ENCODE results near the gene BPIFB4. TPM values are rescaled to one million over a fixed set of nuclear protein-coding genes. Genes with fewer than 3 reads are reported as not detected.

BPIFB4 gene
- total and polyA plus RNA-seq, 2 donors (not counting 1 experiment from before 2014, with no cell fraction given) = not detected

DNA sequence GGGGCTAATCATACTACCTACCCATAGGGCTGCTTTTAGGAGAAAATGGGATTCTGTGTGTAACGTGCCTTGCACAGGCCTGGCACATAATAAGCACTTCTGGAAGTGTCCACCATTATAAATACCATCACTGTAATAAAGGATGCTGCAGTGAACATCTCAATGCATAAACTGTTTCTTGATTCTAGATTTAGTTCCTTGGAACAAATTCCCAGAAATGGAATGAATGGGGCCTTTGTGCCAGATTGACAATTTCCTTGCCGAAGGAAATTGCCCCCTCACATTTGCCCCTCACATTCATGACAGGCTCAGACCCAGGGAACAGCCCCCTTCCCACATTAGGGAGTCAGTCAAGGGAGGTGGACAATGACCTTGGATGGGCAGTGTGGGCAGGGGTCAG is 29.2 kb downstream of the BPIFB4 start:
- Histone ChIP-seq H3K4me1 (ENCODE audit: control insufficient read depth, extremely low read depth, insufficient read depth, low read length) (no peaks in the 10 kb centered on the region), H2AFZ (ENCODE audit: low read length) (no peak overlapping the region), H3K27ac (ENCODE audit: insufficient read depth, low read length) (no peak overlapping the region), H3K9me3 (ENCODE audit: control insufficient read depth, insufficient read depth, low read depth, low read length) (no peaks in the 10 kb centered on the region), H3K9ac (ENCODE audit: insufficient read depth, low read length) (no peak overlapping the region), H3K27me3 (ENCODE audit: control insufficient read depth, insufficient read depth, low read length) (no peaks in the 10 kb centered on the region), H3K79me2 (ENCODE audit: control insufficient read depth, insufficient read depth, low read length) (no peaks in the 10 kb centered on the region), H3K4me2 (ENCODE audit: extremely low read depth, insufficient read depth, low read length) (no peak overlapping the region), H3K36me3 (ENCODE audit: control insufficient read depth, insufficient read depth, low read length) (no peaks in the 10 kb centered on the region), H3K4me3 (replicated peaks in 1 of 4; ENCODE audit: control extremely low read depth in 1 of 4, insufficient read depth in 1 of 4, low read depth in 3 of 4, low read length in 4 of 4) (no peak overlapping the region), H4K20me1 (ENCODE audit: control insufficient read depth, extremely low read depth, insufficient read depth, low read length) (no peaks in the 10 kb centered on the region)
- TF ChIP-seq EZH2 (IDR thresholded peaks at IDR 0.05; ENCODE audit: low read length, missing control alignments) = no peak
- TF ChIP-seq, protein P1, sequence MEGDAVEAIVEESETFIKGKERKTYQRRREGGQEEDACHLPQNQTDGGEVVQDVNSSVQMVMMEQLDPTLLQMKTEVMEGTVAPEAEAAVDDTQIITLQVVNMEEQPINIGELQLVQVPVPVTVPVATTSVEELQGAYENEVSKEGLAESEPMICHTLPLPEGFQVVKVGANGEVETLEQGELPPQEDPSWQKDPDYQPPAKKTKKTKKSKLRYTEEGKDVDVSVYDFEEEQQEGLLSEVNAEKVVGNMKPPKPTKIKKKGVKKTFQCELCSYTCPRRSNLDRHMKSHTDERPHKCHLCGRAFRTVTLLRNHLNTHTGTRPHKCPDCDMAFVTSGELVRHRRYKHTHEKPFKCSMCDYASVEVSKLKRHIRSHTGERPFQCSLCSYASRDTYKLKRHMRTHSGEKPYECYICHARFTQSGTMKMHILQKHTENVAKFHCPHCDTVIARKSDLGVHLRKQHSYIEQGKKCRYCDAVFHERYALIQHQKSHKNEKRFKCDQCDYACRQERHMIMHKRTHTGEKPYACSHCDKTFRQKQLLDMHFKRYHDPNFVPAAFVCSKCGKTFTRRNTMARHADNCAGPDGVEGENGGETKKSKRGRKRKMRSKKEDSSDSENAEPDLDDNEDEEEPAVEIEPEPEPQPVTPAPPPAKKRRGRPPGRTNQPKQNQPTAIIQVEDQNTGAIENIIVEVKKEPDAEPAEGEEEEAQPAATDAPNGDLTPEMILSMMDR (conservative IDR thresholded peaks at IDR 0.05 in 1 of 2, IDR thresholded peaks at IDR 0.05 in 1 of 2; ENCODE audit: low read depth in 1 of 2, low read length in 2 of 2) = no peak
- DNase-seq (ENCODE audit: low read depth in 2 of 2) = no peak

DNA sequence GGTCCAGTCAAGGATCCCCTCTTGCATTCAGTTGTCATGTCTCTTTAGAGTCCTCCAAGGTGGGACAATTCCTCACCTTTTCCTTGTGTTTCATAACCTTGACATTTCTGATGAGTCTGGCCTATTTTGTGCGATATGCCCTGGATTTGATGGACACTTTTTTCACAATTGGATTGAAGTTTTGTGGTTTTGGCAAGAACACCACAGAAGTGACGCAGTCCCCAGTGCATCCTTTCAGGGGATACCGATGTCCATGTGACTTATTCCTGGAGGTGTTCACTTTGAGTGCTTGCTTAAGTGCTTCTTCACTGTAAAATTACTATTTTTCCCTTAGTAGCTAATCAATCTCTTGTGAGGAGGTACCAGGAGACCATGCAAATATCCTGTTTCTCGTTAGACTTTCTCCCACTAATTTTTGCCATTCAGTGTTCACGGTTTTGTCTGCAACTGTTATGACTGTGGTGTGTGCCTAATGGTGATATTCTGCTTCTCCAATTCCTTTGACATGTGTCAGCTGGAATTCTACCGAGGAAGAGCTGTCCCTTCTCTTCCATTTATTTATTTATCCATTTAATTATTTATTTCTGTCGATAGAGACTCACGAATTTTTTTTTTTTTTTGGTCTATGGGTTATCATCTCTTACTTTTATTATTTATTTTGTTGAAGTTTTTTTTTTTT is 30.8 kb downstream of the BPIFB4 start:
- Histone ChIP-seq H3K27ac (ENCODE audit: insufficient read depth, low read length) (no peak overlapping the region), H2AFZ (ENCODE audit: low read length) (no peak overlapping the region), H3K79me2 (ENCODE audit: control insufficient read depth, insufficient read depth, low read length) (no peaks in the 10 kb centered on the region), H3K4me2 (ENCODE audit: extremely low read depth, insufficient read depth, low read length) (no peak overlapping the region), H3K4me1 (ENCODE audit: control insufficient read depth, extremely low read depth, insufficient read depth, low read length) (no peaks in the 10 kb centered on the region), H3K36me3 (ENCODE audit: control insufficient read depth, insufficient read depth, low read length) (no peaks in the 10 kb centered on the region), H3K27me3 (ENCODE audit: control insufficient read depth, insufficient read depth, low read length) (no peaks in the 10 kb centered on the region), H3K9ac (ENCODE audit: insufficient read depth, low read length) (no peak overlapping the region), H3K4me3 (replicated peaks in 1 of 4; ENCODE audit: control extremely low read depth in 1 of 4, insufficient read depth in 1 of 4, low read depth in 3 of 4, low read length in 4 of 4) (no peak overlapping the region), H4K20me1 (ENCODE audit: control insufficient read depth, extremely low read depth, insufficient read depth, low read length) (no peaks in the 10 kb centered on the region), H3K9me3 (ENCODE audit: control insufficient read depth, insufficient read depth, low read depth, low read length) (no peaks in the 10 kb centered on the region)
- DNase-seq (ENCODE audit: low read depth in 2 of 2) = no peak
- TF ChIP-seq EZH2 (IDR thresholded peaks at IDR 0.05; ENCODE audit: low read length, missing control alignments) = no peak
- TF ChIP-seq, protein P1 (conservative IDR thresholded peaks at IDR 0.05 in 1 of 2, IDR thresholded peaks at IDR 0.05 in 1 of 2; ENCODE audit: low read depth in 1 of 2, low read length in 2 of 2) = no peak

DNA sequence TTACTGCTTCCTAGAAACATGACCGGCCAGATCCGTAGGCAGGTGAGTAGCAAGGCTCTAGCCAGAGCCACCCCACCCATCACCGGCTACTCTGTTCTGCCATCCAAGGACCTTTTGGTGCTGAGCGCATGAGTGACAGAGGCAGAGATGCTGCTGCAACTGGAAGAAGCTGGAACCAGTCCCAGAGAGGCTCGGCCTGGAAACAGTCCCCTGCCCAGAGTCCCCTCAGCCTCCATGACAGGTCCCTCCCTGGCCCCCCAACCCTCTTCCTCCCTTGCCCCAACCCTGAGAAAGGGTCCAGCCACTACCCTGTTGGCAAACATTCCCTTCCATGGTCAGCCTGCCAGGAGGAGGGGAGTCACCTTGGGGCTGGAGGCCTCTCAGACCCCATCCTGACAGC is 31.9 kb downstream of the BPIFB4 start:
- TF ChIP-seq, protein P1 (conservative IDR thresholded peaks at IDR 0.05 in 1 of 2, IDR thresholded peaks at IDR 0.05 in 1 of 2; ENCODE audit: low read depth in 1 of 2, low read length in 2 of 2) = no peak
- no peak for TF ChIP-seq EZH2 (IDR thresholded peaks at IDR 0.05; ENCODE audit: low read length, missing control alignments)
- H3K9ac ChIP-seq (ENCODE audit: insufficient read depth, low read length) = no peak overlapping the region
- H2AFZ ChIP-seq (ENCODE audit: low read length) = no peak overlapping the region
- no peak overlapping the region for H3K4me3 ChIP-seq (replicated peaks in 1 of 4; ENCODE audit: control extremely low read depth in 1 of 4, insufficient read depth in 1 of 4, low read depth in 3 of 4, low read length in 4 of 4)
- H4K20me1 ChIP-seq (ENCODE audit: control insufficient read depth, extremely low read depth, insufficient read depth, low read length) = no peaks in the 10 kb centered on the region
- no peaks in the 10 kb centered on the region for H3K9me3 ChIP-seq (ENCODE audit: control insufficient read depth, insufficient read depth, low read depth, low read length)
- H3K79me2 ChIP-seq (ENCODE audit: control insufficient read depth, insufficient read depth, low read length) = no peaks in the 10 kb centered on the region
- no peak overlapping the region for H3K27ac ChIP-seq (ENCODE audit: insufficient read depth, low read length)
- H3K27me3 ChIP-seq (ENCODE audit: control insufficient read depth, insufficient read depth, low read length) = no peaks in the 10 kb centered on the region
- no peak for DNase-seq (ENCODE audit: low read depth in 2 of 2)
- no peak overlapping the region for H3K4me2 ChIP-seq (ENCODE audit: extremely low read depth, insufficient read depth, low read length)
- no peaks in the 10 kb centered on the region for H3K4me1 ChIP-seq (ENCODE audit: control insufficient read depth, extremely low read depth, insufficient read depth, low read length)
- H3K36me3 ChIP-seq (ENCODE audit: control insufficient read depth, insufficient read depth, low read length) = no peaks in the 10 kb centered on the region

Measured in fibroblast of lung (primary cell).